Karpas-422 (cell line): Measurements from ENCODE around the gene DHPS. TPM values are rescaled to one million over a fixed set of nuclear protein-coding genes. Genes with fewer than 3 reads are reported as not detected.
A peak's percentile ranks its signal among the peaks of the same experiment; 100 is the strongest.
"Not testable (repeated sequence)": the region's sequence is repeated elsewhere in the genome, so short reads cannot be mapped to it uniquely, and the experiment has no call there.

Source experiments
- DNase-seq: peaks from one replicate; pipeline ENCODE4 v3.0.0-alpha.2; 2015
- H2AFZ ChIP-seq: fragments of 200-600 bp; sonication (generic); 2 replicates; pipeline ENCODE4 v1.6.1; 2014; ENCODE audit warnings: antibody characterized with exemption, low read length, mixed read lengths
- H3K27ac ChIP-seq: fragments of 200-600 bp; sonication (generic); 2 replicates; pipeline ENCODE4 v1.5.1; 2014; ENCODE audit warnings: mild to moderate bottlenecking, low read length, moderate library complexity
- H3K27me3 ChIP-seq: fragments of 200-600 bp; sonication (generic); 2 replicates; pipeline ENCODE4 v1.6.1; 2014; ENCODE audit warnings: low read length, mixed read lengths
- H3K36me3 ChIP-seq: fragments of 200-600 bp; sonication (generic); 2 replicates; pipeline ENCODE4 v1.6.1; 2014; ENCODE audit warnings: low read length, mixed read lengths; ENCODE audit not compliant: insufficient read depth
- H3K4me1 ChIP-seq: fragments of 200-600 bp; sonication (generic); 2 replicates; pipeline ENCODE4 v1.6.1; 2014; ENCODE audit warnings: mild to moderate bottlenecking, low read length, mixed read lengths
- H3K4me2 ChIP-seq: fragments of 200-600 bp; sonication (generic); 2 replicates; pipeline ENCODE4 v1.6.1; 2014; ENCODE audit warnings: low read length, low read depth, mild to moderate bottlenecking; ENCODE audit not compliant: poor library complexity, severe bottlenecking
- H3K4me3 ChIP-seq: fragments of 200-600 bp; sonication (generic); 2 replicates; pipeline ENCODE4 v1.5.1; 2014; ENCODE audit warnings: mild to moderate bottlenecking, antibody characterized with exemption, low read length, mixed read lengths
- H3K79me2 ChIP-seq: fragments of 200-600 bp; sonication (generic); 2 replicates; pipeline ENCODE4 v1.6.1; 2014; ENCODE audit warnings: mild to moderate bottlenecking, low read length, mixed read lengths
- H3K9ac ChIP-seq: fragments of 200-600 bp; sonication (generic); 2 replicates; pipeline ENCODE4 v1.6.0; 2014; ENCODE audit warnings: low read length
- H3K9me2 ChIP-seq: fragments of 200-600 bp; sonication (generic), shearing (Covaris generic); replicated peaks from 2 replicates; pipeline ENCODE4 v1.6.0; 2014; ENCODE audit warnings: mild to moderate bottlenecking, low read length, moderate library complexity; ENCODE audit not compliant: insufficient read depth
- H3K9me3 ChIP-seq: fragments of 300-700, 200-600 bp; sonication (generic); 2 replicates; pipeline ENCODE4 v1.6.1; 2014; ENCODE audit warnings: low read length, mixed read lengths
- H4K20me1 ChIP-seq: fragments of 200-600 bp; sonication (generic); 2 replicates; pipeline ENCODE4 v1.6.1; 2014; ENCODE audit warnings: mild to moderate bottlenecking, antibody characterized with exemption, low read length, low read depth; ENCODE audit not compliant: insufficient read depth
- total RNA-seq: library from RNA; depleted of rRNA; stranded (reverse); fragments of >200 nt; shearing (Covaris generic); gene quantifications from 2 replicates; pipeline ENCODE4 v1.2.3, GENCODE V29; 2014; ENCODE audit warnings: low replicate concordance

Gene DHPS
- total RNA-seq, 1 experiment from 2014 or later: 62.2 TPM

DNA sequence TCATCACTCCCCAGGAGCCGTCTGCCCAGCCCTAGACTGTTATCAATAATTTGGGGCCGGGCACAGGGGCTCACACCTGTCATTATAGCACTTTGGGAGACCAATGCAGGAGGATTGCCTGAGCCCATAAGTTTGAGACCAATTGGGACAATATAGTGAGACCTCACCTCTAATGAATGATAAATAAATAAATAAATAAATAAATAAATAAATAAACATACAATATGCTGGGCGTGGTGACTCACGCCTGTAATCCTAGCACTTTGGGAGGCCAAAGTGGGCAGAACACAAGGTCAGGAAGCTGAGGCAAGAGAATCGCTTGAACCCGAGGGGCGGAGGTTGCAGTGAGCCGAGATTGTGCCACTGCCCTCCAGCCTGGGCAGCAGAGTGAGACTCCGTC is 31.6 kb upstream of the DHPS start:
- H3K9me2 ChIP-seq, H3K4me1 ChIP-seq, H3K9me3 ChIP-seq, H3K9ac ChIP-seq, DNase-seq, H3K27ac ChIP-seq, H3K4me2 ChIP-seq, H3K27me3 ChIP-seq, H3K4me3 ChIP-seq, H2AFZ ChIP-seq: not testable (repeated sequence)
- Histone ChIP-seq H3K79me2 (peaks cover 19% of the 10 kb centered on the region), H4K20me1 (peaks cover 11% of the 10 kb centered on the region; the same call in 1 of the 2 replicates), H3K36me3 (peaks cover 42% of the 10 kb centered on the region)

DNA sequence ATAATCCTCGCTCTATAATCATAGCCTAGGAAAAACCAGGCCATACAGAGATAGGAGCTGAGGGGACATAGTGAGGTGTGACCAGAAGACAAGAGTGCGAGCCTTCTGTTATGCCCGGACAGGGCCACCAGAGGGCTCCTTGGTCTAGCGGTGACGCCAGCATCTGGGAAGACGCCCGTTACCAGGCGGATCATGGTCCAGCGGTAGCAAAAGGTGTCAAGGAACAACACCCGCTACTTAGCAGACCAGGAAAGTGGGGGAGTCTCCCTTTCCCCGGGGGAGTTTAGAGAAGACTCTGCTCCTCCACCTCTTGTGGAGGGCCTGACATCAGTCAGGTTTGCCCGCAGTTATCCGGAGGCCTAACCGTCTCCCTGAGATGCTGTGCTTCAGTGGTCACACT is 30.4 kb upstream of the DHPS start:
- not testable (repeated sequence) for H3K27me3 ChIP-seq, H3K9me3 ChIP-seq, H2AFZ ChIP-seq, H3K27ac ChIP-seq, H3K9ac ChIP-seq, H3K4me1 ChIP-seq, H3K4me2 ChIP-seq, H3K9me2 ChIP-seq, H3K4me3 ChIP-seq, DNase-seq
- peaks cover 11% of the 10 kb centered on the region; the same call in 1 of the 2 replicates for H4K20me1 ChIP-seq
- peaks cover 13% of the 10 kb centered on the region; the same call in 1 of the 2 replicates for H3K79me2 ChIP-seq
- peaks cover 40% of the 10 kb centered on the region for H3K36me3 ChIP-seq

DNA sequence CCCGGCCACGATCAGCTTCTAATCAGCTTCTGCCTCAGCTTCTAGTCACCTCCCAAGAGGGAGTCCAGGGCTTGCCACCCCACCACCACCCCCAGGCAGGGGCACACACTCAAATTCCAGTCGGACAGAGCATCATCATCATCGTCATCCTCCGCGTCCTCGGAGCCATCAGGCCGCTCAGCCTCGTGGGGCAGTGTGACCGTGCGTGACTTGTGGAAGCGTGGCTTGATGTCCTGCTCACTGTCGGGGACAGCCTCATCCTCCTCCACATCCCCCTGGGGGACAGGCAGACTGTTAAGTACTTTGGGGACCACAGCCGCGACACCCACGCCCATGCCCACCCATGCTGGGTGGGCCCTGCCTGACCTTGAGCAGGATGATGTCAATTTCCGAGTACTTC is 29.5 kb upstream of the DHPS start:
- no peaks in the 10 kb centered on the region for H3K9me3 ChIP-seq
- no peak overlapping the region for H3K9ac ChIP-seq
- H3K9me2 ChIP-seq: no peaks in the 10 kb centered on the region
- H3K27ac ChIP-seq: no peak overlapping the region
- H3K4me3 ChIP-seq: no peak overlapping the region
- peaks cover 36% of the 10 kb centered on the region for H3K36me3 ChIP-seq
- no peak for DNase-seq
- H4K20me1 ChIP-seq: peaks cover 7% of the 10 kb centered on the region; the same call in 1 of the 2 replicates
- no peaks in the 10 kb centered on the region for H3K27me3 ChIP-seq
- peaks cover 6% of the 10 kb centered on the region; the same call in 1 of the 2 replicates for H3K79me2 ChIP-seq
- H3K4me2 ChIP-seq: no peak overlapping the region
- no peaks in the 10 kb centered on the region for H3K4me1 ChIP-seq
- H2AFZ ChIP-seq: no peak overlapping the region

DNA sequence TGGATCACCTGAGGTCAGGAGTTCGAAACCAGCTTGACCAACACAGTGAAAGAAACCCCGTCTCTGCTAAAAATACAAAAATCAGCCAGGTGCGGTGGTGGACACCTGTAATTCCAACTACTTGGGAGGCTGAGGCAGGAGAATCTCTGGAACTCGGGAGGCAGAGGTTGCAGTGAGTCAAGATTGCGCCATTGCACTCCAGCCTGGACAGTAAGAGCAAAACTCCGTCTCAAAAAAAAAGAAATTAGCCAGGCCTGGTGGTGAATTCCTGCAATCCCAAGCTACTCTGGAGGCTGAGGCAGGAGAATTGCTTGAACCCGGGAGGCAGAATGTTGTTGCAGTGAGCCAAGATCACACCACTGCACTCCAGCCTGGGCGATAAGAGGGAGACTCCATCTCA is 27.0 kb upstream of the DHPS start:
- no peak overlapping the region for H3K9ac ChIP-seq
- H3K4me1 ChIP-seq: peaks cover 2% of the 10 kb centered on the region; the same call in 1 of the 2 replicates
- H2AFZ ChIP-seq: no peak overlapping the region
- H3K27me3 ChIP-seq: no peaks in the 10 kb centered on the region
- DNase-seq: no peak
- no peaks in the 10 kb centered on the region for H3K9me2 ChIP-seq
- peaks cover 5% of the 10 kb centered on the region for H4K20me1 ChIP-seq
- H3K79me2 ChIP-seq: 0 out of 2 replicates have a peak, but pooled peaks cover 6% of the 10 kb centered on the region
- H3K9me3 ChIP-seq: no peaks in the 10 kb centered on the region
- no peak overlapping the region for H3K4me3 ChIP-seq
- H3K4me2 ChIP-seq: no peak overlapping the region
- H3K27ac ChIP-seq: no peak overlapping the region
- peaks cover 22% of the 10 kb centered on the region for H3K36me3 ChIP-seq

DNA sequence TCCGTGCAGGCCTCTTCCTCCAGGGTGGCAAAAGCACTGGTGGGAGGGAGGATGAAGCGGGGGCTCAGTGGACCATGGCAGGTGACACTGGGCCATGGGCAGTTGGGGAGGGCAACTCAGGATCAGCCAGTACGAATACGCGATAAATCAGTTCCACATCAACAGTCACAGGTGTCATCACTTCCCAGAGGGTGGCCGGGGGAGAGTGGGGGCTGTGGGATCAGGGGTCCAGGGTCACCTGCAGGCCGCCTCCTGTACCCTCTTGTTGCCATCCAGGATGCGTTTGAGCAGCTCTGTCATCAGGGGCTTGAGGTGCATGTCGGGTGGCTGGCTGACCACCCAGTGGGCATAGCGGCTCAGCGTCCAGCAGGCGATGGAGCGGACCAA is 24.6 kb upstream of the DHPS start:
- Histone ChIP-seq H3K79me2 (peaks cover 8% of the 10 kb centered on the region; the same call in 1 of the 2 replicates), H3K4me2 (no peak overlapping the region), H3K9me3 (no peaks in the 10 kb centered on the region), H3K4me3 (no peak overlapping the region), H3K27ac (no peak overlapping the region), H3K9me2 (no peaks in the 10 kb centered on the region), H4K20me1 (peaks cover 16% of the 10 kb centered on the region), H3K36me3 (peaks cover 34% of the 10 kb centered on the region), H3K9ac (no peak overlapping the region), H2AFZ (no peak overlapping the region), H3K4me1 (peaks cover 10% of the 10 kb centered on the region), H3K27me3 (no peaks in the 10 kb centered on the region)
- no peak for DNase-seq

DNA sequence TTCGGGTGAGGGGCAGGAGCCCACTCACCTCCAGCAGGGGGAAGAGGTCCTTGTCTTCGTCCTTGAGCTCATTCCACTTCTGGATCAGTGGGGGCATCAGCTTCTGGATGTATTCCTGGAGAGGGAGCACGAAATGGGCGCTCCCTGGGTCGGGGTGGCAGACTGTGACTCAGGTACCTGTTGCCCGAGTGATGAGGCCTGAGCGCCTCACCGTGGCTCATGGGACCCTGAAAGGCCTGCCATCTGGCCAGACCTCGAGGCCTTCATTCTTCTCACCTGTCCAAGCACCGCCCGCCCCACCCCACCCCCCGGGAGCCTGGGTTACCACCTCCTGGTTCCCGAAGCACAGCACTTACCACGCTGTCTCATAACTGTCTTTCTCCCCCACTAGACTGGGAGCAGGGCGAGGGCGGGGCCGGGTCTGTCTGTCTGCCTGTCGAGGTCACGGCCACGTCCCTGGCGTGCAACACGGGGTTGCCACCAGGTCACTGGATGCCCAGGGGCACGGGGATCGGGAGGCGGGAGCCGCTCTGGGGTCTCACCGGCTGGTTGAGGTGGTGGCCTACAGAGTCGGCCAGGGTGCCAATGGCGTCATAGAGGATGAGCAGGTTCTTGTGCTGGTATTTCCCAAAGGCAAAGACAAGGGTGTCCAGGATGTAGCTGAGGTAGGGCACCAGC is 24.1 kb upstream of the DHPS start:
- Histone ChIP-seq H3K9me2 (no peaks in the 10 kb centered on the region), H3K4me2 (no peak overlapping the region), H3K9ac (no peak overlapping the region), H3K79me2 (peaks cover 5% of the 10 kb centered on the region; the same call in 1 of the 2 replicates), H4K20me1 (peaks cover 17% of the 10 kb centered on the region), H3K36me3 (peaks cover 33% of the 10 kb centered on the region), H3K27me3 (no peaks in the 10 kb centered on the region), H3K27ac (no peak overlapping the region), H3K9me3 (no peaks in the 10 kb centered on the region), H2AFZ (no peak overlapping the region), H3K4me3 (no peak overlapping the region), H3K4me1 (peaks cover 10% of the 10 kb centered on the region)
- no peak for DNase-seq

DNA sequence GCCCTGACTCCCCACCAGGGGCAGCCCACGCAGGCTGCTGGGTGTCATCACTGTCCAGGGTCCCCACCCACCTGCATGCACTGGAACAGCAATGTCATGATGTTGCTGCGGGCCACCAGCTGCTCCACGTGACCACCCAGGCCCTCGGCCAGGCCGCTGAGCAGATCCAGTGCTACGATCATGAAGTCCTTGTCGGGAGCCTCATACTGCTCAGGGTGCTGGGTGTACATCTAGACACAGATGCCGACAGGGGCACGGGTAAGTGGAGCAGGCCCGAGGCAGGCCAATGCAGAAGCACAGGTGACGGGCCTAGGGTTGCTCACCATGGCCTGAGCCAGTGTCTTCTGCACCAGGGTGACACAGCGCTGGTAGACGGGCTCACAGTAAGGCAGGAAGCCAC is 23.5 kb upstream of the DHPS start:
- Histone ChIP-seq H3K79me2 (peaks cover 5% of the 10 kb centered on the region; the same call in 1 of the 2 replicates), H2AFZ (no peak overlapping the region), H3K9me3 (no peaks in the 10 kb centered on the region), H4K20me1 (peaks cover 17% of the 10 kb centered on the region), H3K4me2 (no peak overlapping the region), H3K27ac (no peak overlapping the region), H3K36me3 (peaks cover 31% of the 10 kb centered on the region), H3K9ac (no peak overlapping the region), H3K27me3 (no peaks in the 10 kb centered on the region), H3K4me3 (no peak overlapping the region), H3K4me1 (peaks cover 10% of the 10 kb centered on the region), H3K9me2 (no peaks in the 10 kb centered on the region)
- no peak for DNase-seq

DNA sequence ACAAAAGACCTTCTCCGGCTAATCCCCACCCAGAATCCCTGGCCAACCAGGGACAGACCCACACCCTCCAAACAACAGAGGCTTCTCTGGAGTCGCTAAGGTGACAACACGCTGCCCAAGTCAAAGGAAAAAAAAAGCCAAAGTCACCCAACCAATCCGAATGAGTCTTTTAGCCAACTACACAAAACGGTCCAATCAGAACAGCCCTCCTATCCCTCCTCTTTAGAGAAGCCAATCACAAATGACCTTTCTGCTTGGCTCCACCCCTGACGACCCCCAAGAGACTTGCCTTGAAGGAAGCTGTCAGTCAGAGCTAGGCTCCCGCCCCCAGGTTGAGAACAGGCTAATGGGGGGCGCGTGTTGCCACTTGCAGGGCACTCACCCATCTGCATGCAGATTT is 21.4 kb upstream of the DHPS start:
- H3K27me3 ChIP-seq: no peaks in the 10 kb centered on the region
- DNase-seq: peak; percentile 97
- peaks cover 23% of the 10 kb centered on the region for H3K36me3 ChIP-seq
- H3K79me2 ChIP-seq: peaks cover 7% of the 10 kb centered on the region; the same call in 1 of the 2 replicates
- H3K9ac ChIP-seq: no peak overlapping the region
- H2AFZ ChIP-seq: no peak overlapping the region
- peaks cover 10% of the 10 kb centered on the region for H3K4me1 ChIP-seq
- no peaks in the 10 kb centered on the region for H3K9me3 ChIP-seq
- H3K27ac ChIP-seq: no peak overlapping the region
- H3K4me2 ChIP-seq: no peak overlapping the region
- H3K4me3 ChIP-seq: no peak overlapping the region
- peaks cover 17% of the 10 kb centered on the region for H4K20me1 ChIP-seq
- H3K9me2 ChIP-seq: no peaks in the 10 kb centered on the region
